NCI-H1105 (cell line): ENCODE data around the gene ARMC7.

Source experiments
- DNase-seq: peaks from one replicate; lab custom pipeline; 2025; lab: John Stamatoyannopoulos, UW

The ARMC7 gene

DNA sequence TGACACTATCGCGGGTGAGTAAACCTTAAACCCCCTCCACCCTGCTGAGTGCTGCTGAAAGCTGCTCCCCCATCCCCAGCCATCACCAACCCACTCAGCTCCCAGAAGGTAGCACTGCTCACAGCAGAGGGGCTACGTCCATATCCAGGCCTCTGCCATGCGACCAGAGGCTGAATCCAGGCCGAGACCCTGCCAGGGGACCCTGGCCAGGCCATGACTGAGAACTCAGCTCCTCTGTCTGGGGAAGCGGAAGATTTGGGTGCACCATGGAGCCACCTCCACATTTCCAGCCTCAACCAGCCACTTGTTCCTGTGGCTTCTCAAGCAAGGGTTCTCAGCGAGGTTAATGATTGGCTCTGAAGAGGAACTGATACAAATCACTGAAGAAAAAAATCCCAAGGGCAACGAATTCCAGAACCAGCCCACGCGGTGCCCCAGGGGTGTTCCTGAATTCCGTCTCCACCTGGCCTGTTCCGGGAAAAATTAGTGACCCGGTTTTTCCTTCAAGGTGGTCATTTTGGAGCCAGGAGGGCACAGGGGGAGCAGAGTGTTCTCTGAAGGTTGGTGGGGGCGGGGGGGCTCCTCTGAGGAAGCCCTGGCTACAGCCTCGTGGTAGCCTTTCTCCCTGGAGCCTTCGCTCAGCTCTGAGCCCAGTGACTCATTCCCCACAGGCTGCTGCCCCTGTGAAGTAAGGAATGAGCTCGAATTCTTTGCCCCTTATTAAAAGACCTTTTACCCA lies 31.3 kb upstream of the ARMC7 start:
- no peak for DNase-seq

DNA sequence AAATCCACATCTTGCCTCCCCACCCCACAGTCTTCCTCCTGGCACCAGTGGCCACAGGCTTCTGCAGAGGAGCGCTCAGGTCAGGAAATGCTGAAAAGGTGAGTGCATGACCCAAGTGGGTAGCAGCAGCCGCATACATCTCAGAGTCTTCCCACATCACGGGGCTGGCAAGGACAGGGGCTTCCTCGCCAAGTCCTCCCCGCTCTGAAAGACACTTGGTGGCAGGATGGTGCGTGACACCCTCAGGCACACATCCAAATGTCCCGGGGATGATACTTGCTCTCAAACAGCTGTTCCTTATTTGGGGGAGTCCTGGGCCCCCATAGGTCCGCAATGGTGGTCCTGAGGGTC lies 30.8 kb upstream of the ARMC7 start:
- DNase-seq, result no peak

GRCh38 chr17:75081611-75082540 lies 27.9 kb upstream of the ARMC7 start:
- DNase-seq, result no peak

DNA sequence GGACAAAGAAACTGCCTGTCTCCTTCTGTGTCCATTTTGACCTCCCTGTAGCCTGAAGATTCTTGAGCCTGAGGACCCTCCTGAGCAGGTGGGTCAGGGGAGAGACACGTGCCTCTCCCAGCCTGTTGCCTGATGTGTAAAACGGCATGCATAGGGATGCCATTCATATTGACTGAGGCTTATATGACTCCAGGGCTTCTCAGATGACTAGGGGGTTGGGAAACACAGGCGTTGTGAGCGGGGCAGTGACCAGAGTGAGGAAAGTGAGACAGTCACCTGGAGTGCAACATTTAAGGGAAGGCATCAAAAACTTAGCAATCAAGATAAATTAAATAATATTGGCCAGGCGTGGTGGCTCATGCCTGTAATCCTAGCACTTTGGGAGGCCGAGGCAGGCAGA lies 27.1 kb upstream of the ARMC7 start:
- DNase-seq, result no peak

GRCh38 chr17:75084039-75084660 lies 25.6 kb upstream of the ARMC7 start:
- no peak for DNase-seq

DNA sequence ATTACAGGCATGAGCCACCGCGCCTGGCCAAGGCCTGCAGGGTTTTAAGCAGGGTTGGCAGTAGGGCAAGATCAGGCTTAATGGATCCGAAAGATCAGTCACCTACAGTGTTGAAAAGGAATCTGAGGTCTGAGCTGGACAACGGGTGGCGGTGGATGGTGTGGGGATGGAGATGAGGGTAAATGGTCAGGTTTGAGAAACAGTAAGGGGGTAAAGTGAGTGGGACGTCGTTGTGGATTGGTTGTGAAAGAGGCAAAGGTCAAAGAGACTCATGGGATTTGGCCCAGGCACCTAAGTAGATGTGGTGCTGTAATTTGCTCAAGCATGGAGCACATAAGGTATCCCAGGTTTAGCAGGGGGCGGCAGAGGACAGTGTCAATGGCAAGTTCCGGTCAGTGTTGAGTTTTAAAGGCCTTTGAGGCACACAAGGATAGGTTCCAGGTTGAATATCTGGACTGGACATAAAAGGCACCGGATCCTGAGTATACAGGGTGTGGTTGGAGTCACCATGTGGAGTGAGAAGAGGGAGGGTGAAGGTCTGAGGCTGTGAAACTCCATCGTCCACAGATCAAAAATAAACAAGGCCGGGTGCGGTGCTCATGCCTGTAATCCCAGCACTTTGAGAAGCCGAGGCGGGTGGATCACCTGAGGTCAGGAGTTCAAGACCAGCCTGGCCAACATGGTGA lies 23.1 kb upstream of the ARMC7 start:
- no peak for DNase-seq

DNA sequence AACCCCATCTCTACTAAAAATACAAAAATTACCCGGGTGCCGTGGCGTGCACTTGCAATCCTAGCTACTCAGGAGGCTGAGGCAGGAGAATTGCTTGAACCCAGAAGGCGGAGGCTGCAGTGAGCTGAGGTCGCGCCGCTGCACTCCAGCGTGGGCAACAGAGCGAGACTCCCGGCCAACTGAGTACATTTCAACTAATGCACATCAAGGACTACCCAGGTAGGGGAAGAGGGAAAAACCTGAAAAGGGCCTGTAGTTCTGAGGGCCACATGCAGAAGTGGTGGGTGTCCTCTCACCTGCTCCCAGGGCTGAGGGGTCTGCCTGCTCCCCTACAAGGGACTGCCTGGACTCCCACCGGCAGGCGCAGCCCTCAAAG lies 22.6 kb upstream of the ARMC7 start:
- DNase-seq, result no peak

DNA sequence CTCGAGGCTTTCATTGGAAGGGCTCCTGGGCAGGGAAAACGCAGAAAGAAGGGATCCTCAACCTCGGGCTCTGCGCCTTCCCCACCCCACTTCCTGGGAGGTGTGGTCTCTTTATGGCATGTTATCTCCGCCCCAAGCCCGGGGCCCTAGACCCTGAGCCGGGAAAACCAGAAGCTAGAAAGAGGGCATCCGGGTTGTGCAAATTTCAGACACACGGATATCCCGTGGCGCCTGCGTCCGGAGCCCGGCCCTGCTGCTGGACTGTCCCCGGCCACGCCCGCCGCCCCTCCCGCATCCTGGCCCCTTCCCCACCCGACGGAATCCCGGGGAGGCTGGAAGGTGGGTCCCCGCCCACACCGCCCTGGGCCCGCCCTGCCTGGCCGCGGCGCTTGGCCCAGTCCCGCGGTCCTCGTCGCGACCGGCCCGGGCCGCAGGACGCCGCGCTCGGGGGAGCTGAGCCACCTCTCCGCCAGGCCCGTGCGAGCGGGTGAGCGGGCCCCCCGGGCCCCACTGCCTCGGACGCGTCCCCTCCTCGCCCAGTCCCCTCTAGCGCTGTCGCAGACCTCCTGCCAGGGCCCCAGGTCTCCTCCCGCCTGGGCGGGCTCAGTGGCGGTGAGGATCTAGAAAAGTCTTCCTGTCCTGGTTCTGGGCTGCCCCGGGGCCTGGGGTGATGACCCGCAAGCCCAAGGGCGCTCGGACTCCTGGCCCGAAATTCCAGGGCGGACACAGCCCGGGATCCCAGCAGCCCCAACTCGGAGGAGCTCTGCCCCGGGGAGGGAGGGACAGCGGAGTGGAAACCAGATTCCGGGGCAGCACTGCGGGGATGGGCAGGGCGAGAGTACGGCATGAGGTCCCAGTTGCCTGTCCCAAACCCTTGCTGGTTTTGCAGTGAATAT lies 22.0 kb upstream of the ARMC7 start, which contains the start of gene SLC16A5:
SLC16A5 (plus strand) TSS at position 397 of the 896 bp plus-strand sequence. CDS start 5,683 bp downstream, outside the sequence.
- DNase-seq, result no peak

DNA sequence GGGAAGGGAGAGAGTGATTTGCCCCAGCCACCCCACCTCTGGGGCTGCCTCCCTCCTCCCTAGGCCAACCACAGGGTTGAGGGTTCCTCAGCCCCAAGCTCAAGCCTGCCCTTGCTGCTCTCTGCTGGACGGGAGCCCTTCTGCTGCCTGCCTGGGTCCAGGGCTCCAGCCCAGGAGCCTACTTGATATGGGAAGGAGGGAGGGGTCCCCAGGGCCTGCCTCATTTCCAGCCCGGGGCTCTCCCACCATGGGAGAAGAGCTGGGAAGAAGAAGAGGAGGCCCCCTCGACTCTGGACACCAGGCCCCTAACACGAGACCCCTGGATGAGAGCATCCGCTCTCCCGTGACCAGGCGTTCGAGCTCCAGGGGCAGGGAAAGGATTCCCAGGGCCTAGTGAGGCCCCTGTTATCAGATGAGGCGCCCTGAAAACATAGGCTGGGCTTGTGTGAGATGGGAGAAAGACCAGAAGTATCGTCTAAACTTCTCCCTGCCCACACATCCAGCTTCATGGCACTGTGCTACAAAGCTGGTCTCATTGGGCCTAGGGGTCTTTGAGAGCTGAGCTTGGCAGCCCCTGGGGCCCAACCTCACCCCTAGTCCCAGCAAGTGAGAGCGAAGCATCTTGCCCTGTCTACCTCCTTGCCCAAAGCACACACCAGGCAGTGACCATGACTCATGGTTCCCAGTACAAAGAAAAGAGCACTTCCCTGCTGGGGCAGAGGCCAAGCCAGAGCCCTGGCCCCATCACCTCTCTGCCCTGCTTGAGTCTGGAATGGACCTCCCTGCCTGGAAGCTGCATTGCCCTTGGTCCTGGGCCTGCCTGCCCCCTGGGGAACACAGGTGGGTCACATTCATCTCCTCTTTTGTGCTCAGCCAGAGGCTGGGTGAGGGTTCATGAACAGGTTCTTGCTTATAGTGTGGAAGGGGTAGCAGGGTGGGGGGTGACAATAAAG lies 21.0 kb upstream of the ARMC7 start:
- no peak for DNase-seq

GRCh38 chr17:75090871-75091854 lies 18.6 kb upstream of the ARMC7 start:
- DNase-seq, result no peak

- DNase-seq, result no peak
These were observed 17.9 kb upstream of the ARMC7 start for GRCh38 chr17:75091855-75092327.

- DNase-seq, result no peak
These were observed 16.1 kb upstream of the ARMC7 start for GRCh38 chr17:75093548-75094158.

GRCh38 chr17:75094871-75095399 lies 14.8 kb upstream of the ARMC7 start:
- DNase-seq, result no peak

GRCh38 chr17:75096082-75096625 lies 13.6 kb upstream of the ARMC7 start:
- no peak for DNase-seq

GRCh38 chr17:75097865-75098264 lies 11.9 kb upstream of the ARMC7 start:
- DNase-seq, result no peak

- no peak for DNase-seq
These were observed 10.9 kb upstream of the ARMC7 start for GRCh38 chr17:75098861-75099260.

- no peak for DNase-seq
These were observed 9.7 kb upstream of the ARMC7 start for GRCh38 chr17:75099881-75100595.
